ENCODE measurements around the gene ANTXR1. TPM values are rescaled to one million over a fixed set of nuclear protein-coding genes. Genes with fewer than 3 reads are reported as not detected.

The ANTXR1 gene
- total and polyA plus RNA-seq, 4 experiments from 2014 or later: 0.58 TPM; not detected in 3

- Mint-ChIP-seq H3K4me3 (no peak overlapping the region), H3K27me3 (peaks cover 12 to 15% of the 10 kb centered on the region in 2 donors), H3K9me3 (no peaks in the 10 kb centered on the region), H3K4me1 (no peaks in the 10 kb centered on the region), H3K36me3 (no peaks in the 10 kb centered on the region), H3K27ac (no peak overlapping the region)
- no peaks in the 10 kb centered on the region for H3K36me3 ChIP-seq (ENCODE audit: insufficient read depth, low read length)
- no peak overlapping the region for H3K27ac ChIP-seq (ENCODE audit: low read depth, low read length)
- H3K27me3 ChIP-seq (ENCODE audit: insufficient read depth, low read length): no peaks in the 10 kb centered on the region
- H3K9me3 ChIP-seq (ENCODE audit: control insufficient read depth in 1 of 2, low read length in 2 of 2): no peaks in the 10 kb centered on the region
- no peak for DNase-seq
- H3K4me3 ChIP-seq (ENCODE audit: low read length in 2 of 2): no peak overlapping the region
- intact Hi-C loops (cut with micrococcal nuclease): no loop called here
- ChIA-PET CTCF (ENCODE audit: partially characterized antibody) (no interaction called here), POLR2A (ENCODE audit: partially characterized antibody) (no interaction called here)
- no peaks in the 10 kb centered on the region for H3K4me1 ChIP-seq (ENCODE audit: insufficient read depth, low read length)
Measured at GRCh38 chr2:69111076-69111475, 98.1 kb downstream of the ANTXR1 start.

GRCh38 chr2:69113627-69114026 lies 100.6 kb downstream of the ANTXR1 start:
- ChIA-PET POLR2A (ENCODE audit: partially characterized antibody) (no interaction called here), CTCF (ENCODE audit: partially characterized antibody) (no interaction called here)
- no peaks in the 10 kb centered on the region for H3K4me1 Mint-ChIP-seq
- H3K27me3 ChIP-seq (ENCODE audit: insufficient read depth, low read length): no peaks in the 10 kb centered on the region
- no peaks in the 10 kb centered on the region for H3K36me3 Mint-ChIP-seq
- DNase-seq: no peak
- peaks cover 0 to 1% (median 0%) of the 10 kb centered on the region in 8 donors for H3K9me3 Mint-ChIP-seq
- no peak overlapping the region for H3K27ac ChIP-seq (ENCODE audit: low read depth, low read length)
- no peaks in the 10 kb centered on the region for H3K9me3 ChIP-seq (ENCODE audit: control insufficient read depth in 1 of 2, low read length in 2 of 2)
- H3K27ac Mint-ChIP-seq: no peak overlapping the region
- intact Hi-C loops (cut with micrococcal nuclease): no loop called here
- H3K4me3 Mint-ChIP-seq: no peak overlapping the region
- no peak overlapping the region for H3K4me3 ChIP-seq (ENCODE audit: low read length in 2 of 2)
- no peaks in the 10 kb centered on the region for H3K4me1 ChIP-seq (ENCODE audit: insufficient read depth, low read length)
- H3K36me3 ChIP-seq (ENCODE audit: insufficient read depth, low read length): no peaks in the 10 kb centered on the region
- H3K27me3 Mint-ChIP-seq: peaks cover 7 to 13% of the 10 kb centered on the region in 2 donors

- POLR2A ChIA-PET (ENCODE audit: partially characterized antibody): no interaction called here
- Histone ChIP-seq H3K9me3 (ENCODE audit: control insufficient read depth in 1 of 2, low read length in 2 of 2) (no peaks in the 10 kb centered on the region), H3K4me3 (ENCODE audit: low read length in 2 of 2) (no peak overlapping the region), H3K4me1 (ENCODE audit: insufficient read depth, low read length) (no peaks in the 10 kb centered on the region), H3K27ac (ENCODE audit: low read depth, low read length) (no peak overlapping the region), H3K36me3 (ENCODE audit: insufficient read depth, low read length) (no peaks in the 10 kb centered on the region), H3K27me3 (ENCODE audit: insufficient read depth, low read length) (no peaks in the 10 kb centered on the region)
- Mint-ChIP-seq H3K4me1 (no peaks in the 10 kb centered on the region), H3K27me3 (peaks cover 6 to 11% of the 10 kb centered on the region in 2 donors), H3K36me3 (no peaks in the 10 kb centered on the region), H3K4me3 (no peak overlapping the region), H3K27ac (no peak overlapping the region), H3K9me3 (peaks cover 0 to 2% (median 0%) of the 10 kb centered on the region in 8 donors)
- intact Hi-C loops (cut with micrococcal nuclease): no loop called here
- no peak for DNase-seq
- CTCF ChIA-PET (ENCODE audit: partially characterized antibody): no interaction called here
Measured at GRCh38 chr2:69114534-69114933, 101.6 kb downstream of the ANTXR1 start.

DNA sequence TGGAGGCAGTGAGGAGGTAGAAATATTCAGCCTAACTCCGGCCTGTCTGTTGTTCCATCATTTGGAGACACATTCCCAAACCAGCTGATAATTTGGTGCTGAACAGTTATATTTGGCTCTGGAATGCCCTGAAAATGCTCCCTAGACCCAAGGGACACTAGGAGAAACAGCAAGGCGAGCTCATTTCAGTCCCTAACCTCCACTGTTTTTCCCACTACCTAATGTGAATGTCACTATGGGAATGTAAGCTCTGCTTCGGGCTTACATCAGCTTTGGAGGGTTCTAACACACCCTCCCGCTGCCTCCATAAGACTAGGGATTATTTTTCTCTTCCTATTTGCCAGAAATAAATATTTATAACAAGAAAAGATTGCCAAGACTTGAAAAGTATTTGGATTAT lies 103.5 kb downstream of the ANTXR1 start:
- Histone ChIP-seq H3K27me3 (ENCODE audit: insufficient read depth, low read length) (no peaks in the 10 kb centered on the region), H3K4me1 (ENCODE audit: insufficient read depth, low read length) (no peaks in the 10 kb centered on the region), H3K9me3 (ENCODE audit: control insufficient read depth in 1 of 2, low read length in 2 of 2) (no peaks in the 10 kb centered on the region), H3K4me3 (ENCODE audit: low read length in 2 of 2) (no peak overlapping the region), H3K27ac (ENCODE audit: low read depth, low read length) (no peak overlapping the region), H3K36me3 (ENCODE audit: insufficient read depth, low read length) (no peaks in the 10 kb centered on the region)
- intact Hi-C loops (cut with micrococcal nuclease): no loop called here
- H3K27ac Mint-ChIP-seq: no peak overlapping the region
- CTCF ChIA-PET (ENCODE audit: partially characterized antibody): no interaction called here
- no peaks in the 10 kb centered on the region for H3K4me1 Mint-ChIP-seq
- no peaks in the 10 kb centered on the region for H3K36me3 Mint-ChIP-seq
- H3K4me3 Mint-ChIP-seq: no peak overlapping the region
- peaks cover 0 to 2% (median 0%) of the 10 kb centered on the region in 8 donors for H3K9me3 Mint-ChIP-seq
- peaks cover 6 to 8% of the 10 kb centered on the region in 2 donors for H3K27me3 Mint-ChIP-seq
- POLR2A ChIA-PET (ENCODE audit: partially characterized antibody): no interaction called here
- no peak for DNase-seq

- Mint-ChIP-seq H3K9me3 (peaks cover 0 to 2% (median 0%) of the 10 kb centered on the region in 8 donors), H3K27me3 (peaks cover 3 to 6% of the 10 kb centered on the region in 2 donors), H3K4me1 (no peaks in the 10 kb centered on the region), H3K4me3 (no peak overlapping the region), H3K27ac (no peak overlapping the region), H3K36me3 (no peaks in the 10 kb centered on the region)
- Histone ChIP-seq H3K27ac (ENCODE audit: low read depth, low read length) (no peak overlapping the region), H3K27me3 (ENCODE audit: insufficient read depth, low read length) (no peaks in the 10 kb centered on the region), H3K4me1 (ENCODE audit: insufficient read depth, low read length) (no peaks in the 10 kb centered on the region), H3K9me3 (ENCODE audit: control insufficient read depth in 1 of 2, low read length in 2 of 2) (no peaks in the 10 kb centered on the region), H3K36me3 (ENCODE audit: insufficient read depth, low read length) (no peaks in the 10 kb centered on the region), H3K4me3 (ENCODE audit: low read length in 2 of 2) (no peak overlapping the region)
- CTCF ChIA-PET (ENCODE audit: partially characterized antibody): no interaction called here
- no peak for DNase-seq
- POLR2A ChIA-PET (ENCODE audit: partially characterized antibody): no interaction called here
- intact Hi-C loops (cut with micrococcal nuclease): no loop called here
Measured at GRCh38 chr2:69118609-69119008, 105.6 kb downstream of the ANTXR1 start.

DNA sequence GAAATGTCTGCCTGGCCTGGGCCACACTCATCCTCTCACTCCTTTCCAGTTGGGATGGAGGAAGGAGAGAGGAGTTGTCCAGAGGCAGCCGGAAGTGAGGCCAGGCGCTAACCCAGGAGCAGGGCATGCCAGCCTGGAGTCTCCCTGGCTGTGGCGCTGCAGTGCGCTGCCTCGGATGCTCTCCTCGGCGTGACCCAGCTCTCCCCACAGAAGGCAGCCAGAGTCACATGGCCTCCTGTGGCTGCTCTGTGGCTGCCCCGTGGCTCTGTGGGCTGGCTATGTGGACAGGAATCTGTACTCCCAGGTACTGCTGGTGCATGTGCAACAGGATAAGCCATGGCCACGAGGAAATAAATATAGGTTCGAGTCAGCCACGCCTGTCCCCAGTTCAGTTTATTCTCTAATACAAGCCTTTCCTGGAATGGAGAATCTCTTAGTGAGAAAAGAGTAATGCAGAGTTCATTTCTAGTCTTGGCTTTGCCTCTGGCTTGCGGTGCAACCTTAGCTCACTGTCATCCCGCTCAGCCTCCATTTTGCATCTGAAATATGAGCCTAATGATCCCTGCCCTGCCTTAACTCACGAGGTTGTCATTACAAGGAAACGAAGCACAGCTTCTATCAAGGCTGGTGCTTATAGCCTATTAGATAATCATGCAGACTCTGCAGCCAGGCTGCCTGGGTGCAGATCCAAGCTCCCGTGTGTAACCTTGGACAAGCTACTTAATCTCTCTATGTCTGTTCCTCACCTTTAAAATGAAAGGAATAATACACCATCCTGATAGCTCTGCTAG lies 106.3 kb downstream of the ANTXR1 start:
- no peaks in the 10 kb centered on the region for H3K4me1 Mint-ChIP-seq
- H3K36me3 Mint-ChIP-seq: no peaks in the 10 kb centered on the region
- no peaks in the 10 kb centered on the region for H3K27me3 ChIP-seq (ENCODE audit: insufficient read depth, low read length)
- no peak overlapping the region for H3K27ac Mint-ChIP-seq
- H3K4me3 Mint-ChIP-seq: no peak overlapping the region
- no peak for DNase-seq
- intact Hi-C loops (cut with micrococcal nuclease): no loop called here
- no peaks in the 10 kb centered on the region for H3K9me3 ChIP-seq (ENCODE audit: control insufficient read depth in 1 of 2, low read length in 2 of 2)
- H3K4me1 ChIP-seq (ENCODE audit: insufficient read depth, low read length): no peaks in the 10 kb centered on the region
- H3K36me3 ChIP-seq (ENCODE audit: insufficient read depth, low read length): no peaks in the 10 kb centered on the region
- H3K9me3 Mint-ChIP-seq: peaks cover 0 to 2% (median 0%) of the 10 kb centered on the region in 8 donors
- POLR2A ChIA-PET (ENCODE audit: partially characterized antibody): no interaction called here
- peaks cover 3 to 6% of the 10 kb centered on the region in 2 donors for H3K27me3 Mint-ChIP-seq
- CTCF ChIA-PET (ENCODE audit: partially characterized antibody): no interaction called here
- no peak overlapping the region for H3K27ac ChIP-seq (ENCODE audit: low read depth, low read length)
- H3K4me3 ChIP-seq (ENCODE audit: low read length in 2 of 2): no peak overlapping the region

DNA sequence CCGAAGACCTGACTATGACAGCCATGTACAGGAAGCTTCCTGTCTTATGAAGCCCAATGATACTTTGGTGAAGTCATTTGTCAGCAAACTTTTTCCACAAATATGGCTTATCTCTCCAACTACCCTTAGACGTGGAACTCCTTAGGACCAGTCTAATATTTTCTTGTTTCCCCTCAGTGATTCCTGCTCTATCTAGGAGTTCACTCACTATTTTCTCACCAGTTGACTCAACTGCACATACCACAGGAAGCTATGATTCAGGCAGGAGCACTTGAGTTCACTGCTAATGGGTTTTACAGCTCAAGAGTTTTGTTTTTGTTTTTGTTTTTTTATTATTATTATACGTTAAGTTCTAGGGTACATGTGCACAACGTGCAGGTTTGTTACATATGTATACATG lies 109.3 kb downstream of the ANTXR1 start:
- H3K27ac ChIP-seq (ENCODE audit: low read depth, low read length): no peak overlapping the region
- no peaks in the 10 kb centered on the region for H3K36me3 ChIP-seq (ENCODE audit: insufficient read depth, low read length)
- H3K9me3 ChIP-seq (ENCODE audit: control insufficient read depth in 1 of 2, low read length in 2 of 2): no peaks in the 10 kb centered on the region
- ChIA-PET POLR2A (ENCODE audit: partially characterized antibody) (no interaction called here), CTCF (ENCODE audit: partially characterized antibody) (no interaction called here)
- H3K4me3 Mint-ChIP-seq: no peak overlapping the region
- H3K4me3 ChIP-seq (ENCODE audit: low read length in 2 of 2): no peak overlapping the region
- H3K4me1 Mint-ChIP-seq: no peaks in the 10 kb centered on the region
- no peaks in the 10 kb centered on the region for H3K36me3 Mint-ChIP-seq
- H3K27me3 ChIP-seq (ENCODE audit: insufficient read depth, low read length): no peaks in the 10 kb centered on the region
- intact Hi-C loops (cut with micrococcal nuclease): no loop called here
- DNase-seq: no peak
- peaks cover 0 to 3% (median 0%) of the 10 kb centered on the region in 8 donors for H3K9me3 Mint-ChIP-seq
- no peak overlapping the region for H3K27ac Mint-ChIP-seq
- H3K4me1 ChIP-seq (ENCODE audit: insufficient read depth, low read length): no peaks in the 10 kb centered on the region
- H3K27me3 Mint-ChIP-seq: peaks cover 9 to 12% of the 10 kb centered on the region in 2 donors
